Hepatocyte (in vitro differentiated cells): Measurements from ENCODE around the gene SNAP25. TPM values are rescaled to one million over a fixed set of nuclear protein-coding genes. Genes with fewer than 3 reads are reported as not detected.
A peak's percentile ranks its signal among the peaks of the same experiment; 100 is the strongest.

Experiments used
- DNase-seq: peaks from one replicate; pipeline ENCODE4 v3.0.0-alpha.2; 2016; ENCODE audit warnings: low spot score
- H2AFZ ChIP-seq: fragments of 200-600 bp; sonication (generic); 2 replicates; pipeline ENCODE4 v1.6.0; 2016; ENCODE audit warnings: antibody characterized with exemption, mild to moderate bottlenecking
- H3K27ac ChIP-seq: fragments of 200-600 bp; sonication (generic); 2 replicates; pipeline ENCODE4 v1.5.1; 2016; ENCODE audit warnings: mild to moderate bottlenecking
- H3K27me3 ChIP-seq: fragments of 200-600 bp; sonication (generic); 2 replicates; pipeline ENCODE4 v1.6.1; 2016
- H3K36me3 ChIP-seq: fragments of 200-600 bp; sonication (generic); replicated peaks from 2 replicates; pipeline ENCODE4 v1.5.1; 2016; ENCODE audit warnings: low read depth; ENCODE audit not compliant: insufficient read depth
- H3K4me1 ChIP-seq: fragments of 200-600 bp; sonication (generic); 2 replicates; pipeline ENCODE4 v1.5.1; 2016; ENCODE audit warnings: mild to moderate bottlenecking, moderate library complexity; ENCODE audit not compliant: insufficient read depth
- H3K4me2 ChIP-seq: fragments of 200-600 bp; sonication (generic); 2 replicates; pipeline ENCODE4 v1.6.0; 2016
- H3K4me3 ChIP-seq: fragments of 200-600 bp; sonication (generic); 2 replicates; pipeline ENCODE4 v1.5.1; 2016; ENCODE audit warnings: mild to moderate bottlenecking
- H3K79me2 ChIP-seq: fragments of 200-600 bp; sonication (generic); 2 replicates; pipeline ENCODE4 v1.6.0; 2017; ENCODE audit warnings: mild to moderate bottlenecking
- H3K9me2 ChIP-seq: fragments of 200-600 bp; sonication (generic); replicated peaks from 2 replicates; pipeline ENCODE4 v1.6.0; 2017; ENCODE audit warnings: mild to moderate bottlenecking; ENCODE audit not compliant: insufficient read depth
- H3K9me3 ChIP-seq: fragments of 200-600 bp; sonication (generic); 2 replicates; pipeline ENCODE4 v1.5.1; 2016; ENCODE audit warnings: low read depth, mild to moderate bottlenecking
- H4K20me1 ChIP-seq: fragments of 200-600 bp; sonication (generic); 2 replicates; pipeline ENCODE4 v1.6.0; 2016; ENCODE audit warnings: mild to moderate bottlenecking; ENCODE audit not compliant: insufficient read depth, poor library complexity, severe bottlenecking
- CTCF ChIP-seq: fragments of 200-600 bp; sonication (generic); IDR thresholded peaks from 2 replicates; pipeline ENCODE4 v1.5.1; 2016; ENCODE audit warnings: antibody characterized with exemption, mild to moderate bottlenecking; ENCODE audit not compliant: poor library complexity
- EZH2 ChIP-seq: fragments of 200-600 bp; sonication (generic); IDR thresholded peaks from 2 replicates; pipeline ENCODE4 v1.6.1; 2016; ENCODE audit warnings: antibody characterized with exemption, mild to moderate bottlenecking, borderline replicate concordance
- EZH2phosphoT487 ChIP-seq: fragments of 200-600 bp; sonication (generic); IDR thresholded peaks from one replicate; pipeline ENCODE4 v1.6.1; 2018; ENCODE audit warnings: antibody characterized with exemption, mild to moderate bottlenecking, low read depth, moderate library complexity; ENCODE audit not compliant: unreplicated experiment, severe bottlenecking
- WGBS: methylation state at CpG from one replicate; pipeline ENCODE4 v1.1.6; 2016; ENCODE audit warnings: low lambda C conversion rate; ENCODE audit errors: missing lambda C conversion rate; 5-methylcytosine and 5-hydroxymethylcytosine counted together
- polyA plus RNA-seq: library from polyadenylated mRNA; unstranded; fragments of >200 nt; fragmentation: Nextera tagmentation; extraction: Ambion mirVana; gene quantifications from 2 replicates; pipeline ENCODE4 v1.2.1, GENCODE V29; 2016
- small RNA-seq: library from RNA; depleted of rRNA; stranded (forward); fragments of <200 nt; gene quantifications from one replicate; pipeline ENCODE3, GENCODE V24; 2014
- total RNA-seq: library from RNA; depleted of rRNA; stranded (reverse); fragments of >200 nt; gene quantifications from 2 replicates; pipeline ENCODE4 v1.2.3, GENCODE V29; 2014

Gene SNAP25
- total and polyA plus RNA-seq, 2 experiments from 2014 or later: 3.7 to 5.2 TPM

- no peak overlapping the region for H3K4me3 ChIP-seq
- no peaks in the 10 kb centered on the region for H3K36me3 ChIP-seq
- peak overlapping the region; percentile 18 for H3K27ac ChIP-seq
- H3K9me3 ChIP-seq: no peaks in the 10 kb centered on the region
- H3K4me2 ChIP-seq: peak overlapping the region; percentile 61
- WGBS: 46% methylated on average over 6 of the region's 6 CpGs
- no peak overlapping the region for H2AFZ ChIP-seq
- H3K79me2 ChIP-seq: no peaks in the 10 kb centered on the region
- H4K20me1 ChIP-seq: no peaks in the 10 kb centered on the region
- H3K27me3 ChIP-seq: no peaks in the 10 kb centered on the region
- TF ChIP-seq CTCF: no peak
- H3K4me1 ChIP-seq: peaks cover 14% of the 10 kb centered on the region
- no peaks in the 10 kb centered on the region for H3K9me2 ChIP-seq
- no peak for DNase-seq
Measured at GRCh38 chr20:10352934-10353824, 134.5 kb downstream of the SNAP25 start.

- no peak overlapping the region for H3K27ac ChIP-seq
- 94% methylated on average over 1 of the region's 1 CpG for whole genome bisulfite sequencing
- no peaks in the 10 kb centered on the region for H4K20me1 ChIP-seq
- no peak overlapping the region for H2AFZ ChIP-seq
- no peaks in the 10 kb centered on the region for H3K36me3 ChIP-seq
- DNase-seq: no peak
- no peaks in the 10 kb centered on the region for H3K9me3 ChIP-seq
- peaks cover 14% of the 10 kb centered on the region for H3K4me1 ChIP-seq
- TF ChIP-seq EZH2phosphoT487 (no peak), EZH2 (no peak), CTCF (no peak)
- no peak overlapping the region for H3K4me3 ChIP-seq
- no peaks in the 10 kb centered on the region for H3K27me3 ChIP-seq
- no peak overlapping the region for H3K4me2 ChIP-seq
- no peaks in the 10 kb centered on the region for H3K79me2 ChIP-seq
- no peaks in the 10 kb centered on the region for H3K9me2 ChIP-seq
Measured at GRCh38 chr20:10356628-10357027, 138.0 kb downstream of the SNAP25 start.

Small RNAs within 50 kb of the gene (small RNA-seq; reads per million reads assigned to genes)
- gene HIGD1AP15: not detected

Other genes with a start within 250 kb of the SNAP25 start
- 4.5 and 4.7 TPM in 2 replicates for gene ANKEF1, start 183.8 kb upstream of the SNAP25 start, total RNA-seq
- 1.2 and 1.8 TPM in 2 replicates for gene ANKEF1, start 183.8 kb upstream of the SNAP25 start, polyA plus RNA-seq
- 17.4 and 17.5 TPM in 2 replicates for gene MKKS, start 215.4 kb downstream of the SNAP25 start, total RNA-seq
- gene MKKS, start 215.4 kb downstream of the SNAP25 start, polyA plus RNA-seq: 8.3 and 15.0 TPM in 2 replicates
- gene SLX4IP, start 216.5 kb downstream of the SNAP25 start, total RNA-seq: 4.7 and 5.7 TPM in 2 replicates
- 2.9 TPM in 2 replicates for gene SLX4IP, start 216.5 kb downstream of the SNAP25 start, polyA plus RNA-seq